CD14-positive monocyte (primary cell): ENCODE results near the gene SLC28A3. TPM values are rescaled to one million over a fixed set of nuclear protein-coding genes. Genes with fewer than 3 reads are reported as not detected.

ENCODE experiments used
- DNase-seq, 3 donors: peaks; one replicate each; pipeline ENCODE4 v3.0.0-alpha.2; 2011 to 2022
- H2AFZ ChIP-seq: 2 replicates; pipeline ENCODE4 v1.6.0; 2012; ENCODE audit warnings: mild to moderate bottlenecking, low read depth, low read length, inconsistent platforms; ENCODE audit not compliant: insufficient read depth, poor library complexity, severe bottlenecking
- H3K27ac ChIP-seq, 2 donors: 1 replicate in 1 of 2; 2 replicates in 1 of 2; pipeline ENCODE4 v1.5.1; 2012 to 2013; ENCODE audit warnings: low read length in 2 of 2, control low read depth in 1 of 2, inconsistent platforms in 1 of 2, low read depth in 1 of 2, mild to moderate bottlenecking in 1 of 2
- H3K27me3 ChIP-seq, 2 donors: one replicate each; pipeline versions ENCODE4 v1.6.0 to v1.6.1; 2011 to 2013; ENCODE audit warnings: low read length in 2 of 2; ENCODE audit not compliant: control insufficient read depth in 2 of 2, insufficient read depth in 2 of 2
- H3K36me3 ChIP-seq, 2 donors: replicated peaks in 1 of 2; 1 replicate in 1 of 2; 2 replicates in 1 of 2; pipeline versions ENCODE4 v1.5.1 to v1.6.1; 2012 to 2013; ENCODE audit warnings: low read length in 2 of 2, control low read depth in 1 of 2, inconsistent platforms in 1 of 2, mild to moderate bottlenecking in 1 of 2; ENCODE audit not compliant: insufficient read depth in 2 of 2, control insufficient read depth in 1 of 2
- H3K4me1 ChIP-seq, 2 donors: 1 replicate in 1 of 2; 2 replicates in 1 of 2; pipeline versions ENCODE4 v1.5.1 to v1.6.1; 2012 to 2013; ENCODE audit warnings: low read length in 2 of 2, control low read depth in 1 of 2, inconsistent platforms in 1 of 2, mild to moderate bottlenecking in 1 of 2, moderate library complexity in 1 of 2; ENCODE audit not compliant: insufficient read depth in 2 of 2, control insufficient read depth in 1 of 2
- H3K4me2 ChIP-seq: replicated peaks from 2 replicates; pipeline ENCODE3; 2012; ENCODE audit warnings: low read length, moderate library complexity, mild to moderate bottlenecking; ENCODE audit not compliant: poor library complexity, severe bottlenecking; ENCODE audit errors: extremely low read depth
- H3K4me3 ChIP-seq, 3 experiments: fragments of 200-600 bp in 1 of 3; sonication (generic) in 1 of 3; replicated peaks in 1 of 3; 1 replicate in 2 of 3; 2 replicates in 1 of 3; pipeline ENCODE4 v1.5.1; 2011 to 2013; ENCODE audit warnings: low read length in 3 of 3, mild to moderate bottlenecking in 3 of 3, control low read depth in 2 of 3, low read depth in 2 of 3, inconsistent platforms in 1 of 3, moderate library complexity in 1 of 3
- H3K79me2 ChIP-seq: 2 replicates; pipeline ENCODE4 v1.6.0; 2012; ENCODE audit warnings: mild to moderate bottlenecking, control low read depth, inconsistent platforms, low read length, moderate library complexity; ENCODE audit not compliant: insufficient read depth
- H3K9ac ChIP-seq: 2 replicates; pipeline ENCODE4 v1.6.0; 2017; ENCODE audit warnings: low read length, mild to moderate bottlenecking; ENCODE audit not compliant: insufficient read depth, poor library complexity, severe bottlenecking
- H3K9me3 ChIP-seq, 2 donors: replicated peaks in 1 of 2; 1 replicate in 1 of 2; 2 replicates in 1 of 2; pipeline versions ENCODE4 v1.5.1 to v1.6.1; 2012 to 2013; ENCODE audit warnings: low read length in 2 of 2, control low read depth in 1 of 2; ENCODE audit not compliant: control insufficient read depth in 1 of 2, insufficient read depth in 1 of 2
- H4K20me1 ChIP-seq: 2 replicates; pipeline ENCODE4 v1.6.0; 2012; ENCODE audit warnings: mild to moderate bottlenecking, low read length, control low read depth, moderate library complexity; ENCODE audit not compliant: insufficient read depth
- H3K27ac Mint-ChIP-seq, 7 donors: one replicate each; pipeline ENCODE4 v1.8.0; 2020; ENCODE audit warnings: mild to moderate bottlenecking in 7 of 7, mixed read lengths in 7 of 7, moderate library complexity in 6 of 7, inconsistent platforms in 2 of 7
- H3K27me3 Mint-ChIP-seq, 3 donors: one replicate each; pipeline ENCODE4 v1.8.0; 2021 to 2022; ENCODE audit warnings: low read depth in 3 of 3, mild to moderate bottlenecking in 3 of 3, mixed read lengths in 3 of 3, moderate library complexity in 3 of 3, inconsistent platforms in 1 of 3
- H3K36me3 Mint-ChIP-seq, 2 donors: one replicate each; pipeline ENCODE4 v1.8.0; 2020; ENCODE audit warnings: mixed read lengths in 2 of 2, inconsistent platforms in 1 of 2, mild to moderate bottlenecking in 1 of 2
- H3K4me1 Mint-ChIP-seq: one replicate; pipeline ENCODE4 v1.8.0; 2020; ENCODE audit warnings: mild to moderate bottlenecking, mixed read lengths
- H3K4me3 Mint-ChIP-seq, 2 donors: one replicate each; pipeline ENCODE4 v1.8.0; 2020; ENCODE audit warnings: mild to moderate bottlenecking in 2 of 2, mixed read lengths in 2 of 2, moderate library complexity in 1 of 2
- H3K9me3 Mint-ChIP-seq, 7 donors: one replicate each; pipeline ENCODE4 v1.8.0; 2020 to 2022; ENCODE audit warnings: mixed read lengths in 7 of 7, mild to moderate bottlenecking in 6 of 7, moderate library complexity in 6 of 7, inconsistent platforms in 2 of 7
- CTCF ChIP-seq: fragments of 200-600 bp; IDR thresholded peaks from one replicate; pipeline ENCODE4 v1.8.0; 2022; ENCODE audit warnings: antibody characterized with exemption, mild to moderate bottlenecking
- WGBS: methylation state at CpG from one replicate; pipeline ENCODE4 v1.1.5; 2013; ENCODE audit warnings: missing lambda C conversion rate; ENCODE audit not compliant: insufficient coverage; 5-methylcytosine and 5-hydroxymethylcytosine counted together
- intact Hi-C, 2 donors: fragments of 100-400 bp; cut with micrococcal nuclease; formaldehyde crosslinking; loops; one replicate each; pipeline versions ENCODE4 v1.15.0 to v1.15.1; 2023
- polyA plus RNA-seq, 3 donors: library from polyadenylated mRNA; depleted of rRNA in 1 of 3; unstranded in 2 of 3; stranded (reverse) in 1 of 3; fragments of 300-500 nt in 2 of 3; fragments of >200 nt in 1 of 3; fragmentation: Illumina TruSeq in 2 of 3; gene quantifications; 1 replicate in 2 of 3; 2 replicates in 1 of 3; pipeline ENCODE4 v1.2.3, GENCODE V29; 2012 to 2021

SLC28A3 gene
- polyA plus RNA-seq, 3 donors: 1.9 TPM; not detected in 2

GRCh38 chr9:84294241-84294950, 46.2 kb downstream of the SLC28A3 start:
- peak overlapping the region in 1 of 2 donors; percentile 80 for H3K27ac ChIP-seq
- H3K27me3 Mint-ChIP-seq: peaks cover 0 to 2% (median 0%) of the 10 kb centered on the region in 3 donors
- 100% methylated on average over 2 of the region's 5 CpGs for WGBS

More at GRCh38 chr9:84294241-84294950, 46.2 kb downstream of the SLC28A3 start:
- no peak overlapping the region for H2AFZ ChIP-seq
- H3K27ac Mint-ChIP-seq: peak overlapping the region in 5 of 7 donors; percentile 27 to 99 (median 94)
- intact Hi-C loops: no loop called here
- no peak for DNase-seq
- no peaks in the 10 kb centered on the region for H3K36me3 ChIP-seq
- H3K27me3 ChIP-seq: no peaks in the 10 kb centered on the region
- H3K4me1 Mint-ChIP-seq: peaks cover 43% of the 10 kb centered on the region
- H3K4me3 Mint-ChIP-seq: no peak overlapping the region
- peaks cover 0 to 2% (median 0%) of the 10 kb centered on the region in 7 donors for H3K9me3 Mint-ChIP-seq
- H3K79me2 ChIP-seq: no peaks in the 10 kb centered on the region
- H3K4me3 ChIP-seq: no peak overlapping the region
- H3K9me3 ChIP-seq: no peaks in the 10 kb centered on the region
- TF ChIP-seq CTCF: no peak
- H3K4me1 ChIP-seq: peaks cover 42 to 46% of the 10 kb centered on the region in 2 donors
- H3K9ac ChIP-seq: no peak overlapping the region
- no peak overlapping the region for H3K4me2 ChIP-seq
- peaks cover 0 to 2% of the 10 kb centered on the region in 2 donors for H3K36me3 Mint-ChIP-seq
- H4K20me1 ChIP-seq: no peaks in the 10 kb centered on the region
